HEK293 (cell line): ENCODE results near the gene PRAMEF9.
"Not testable (repeated sequence)": the region's sequence is repeated elsewhere in the genome, so short reads cannot be mapped to it uniquely, and the experiment has no call there.

Experiments used
- YY1 ChIP-seq: fragments of 450-650 bp; formaldehyde crosslinking; IDR thresholded peaks from 2 replicates; pipeline ENCODE4 v1.5.1; 2018; ENCODE audit warnings: missing biosample characterization, missing genetic modification characterization
- ZBTB21 ChIP-seq: fragments of 450-650 bp; formaldehyde crosslinking; IDR thresholded peaks from 2 replicates; pipeline ENCODE4 v1.5.1; 2017; ENCODE audit warnings: missing biosample characterization, missing genetic modification characterization
- ZNF221 ChIP-seq: fragments of 450-650 bp; formaldehyde crosslinking; IDR thresholded peaks from 2 replicates; pipeline ENCODE4 v1.5.1; 2017; ENCODE audit warnings: missing biosample characterization, missing genetic modification characterization, borderline replicate concordance
- ZNF239 ChIP-seq: fragments of 450-650 bp; formaldehyde crosslinking; IDR thresholded peaks from 2 replicates; pipeline ENCODE4 v1.5.1; 2016; ENCODE audit warnings: missing biosample characterization, missing genetic modification characterization
- ZNF274 ChIP-seq, 2 experiments: fragments of 200-500 bp in 1 of 2; fragments of 450-650 bp in 1 of 2; sonication (Bioruptor generic) in 1 of 2; formaldehyde crosslinking in 1 of 2; IDR thresholded peaks; 2 replicates each; pipeline versions ENCODE4 v1.5.1 to v1.6.1; 2014 to 2016; ENCODE audit warnings: borderline replicate concordance in 1 of 2, inconsistent platforms in 1 of 2, low read length in 1 of 2, missing biosample characterization in 1 of 2, missing genetic modification characterization in 1 of 2
- ZNF510 ChIP-seq: fragments of 450-650 bp; formaldehyde crosslinking; IDR thresholded peaks from 2 replicates; pipeline ENCODE4 v1.5.1; 2018; ENCODE audit warnings: mild to moderate bottlenecking, missing genetic modification characterization, missing biosample characterization; ENCODE audit not compliant: insufficient replicate concordance
- ZNF580 ChIP-seq: fragments of 450-650 bp; formaldehyde crosslinking; IDR thresholded peaks from 2 replicates; pipeline ENCODE4 v1.5.1; 2016; ENCODE audit warnings: missing biosample characterization, missing genetic modification characterization
- ZNF670 ChIP-seq: fragments of 450-650 bp; formaldehyde crosslinking; IDR thresholded peaks from 2 replicates; pipeline ENCODE4 v1.5.1; 2016; ENCODE audit warnings: missing biosample characterization, missing genetic modification characterization, low read depth
- ZNF776 ChIP-seq: fragments of 450-650 bp; formaldehyde crosslinking; IDR thresholded peaks from 2 replicates; pipeline ENCODE4 v1.5.0; 2017; ENCODE audit warnings: missing biosample characterization, missing genetic modification characterization, borderline replicate concordance
- TF ChIP-seq, protein P1 (sequence below): fragments of 450-650 bp; formaldehyde crosslinking; IDR thresholded peaks from 2 replicates; pipeline ENCODE4 v1.5.1; 2016; ENCODE audit warnings: missing biosample characterization, missing genetic modification characterization
- TF ChIP-seq, protein P2 (sequence below): fragments of 450-650 bp; formaldehyde crosslinking; IDR thresholded peaks from 2 replicates; pipeline ENCODE4 v1.5.1; 2016; ENCODE audit warnings: missing biosample characterization, missing genetic modification characterization

GRCh38 chr1:13201309-13201708 is 29.7 kb downstream of the PRAMEF9 start, which contains the start of gene PRAMEF13:
- TF ChIP-seq ZNF239 (tag by site-specific recombination); ZBTB21; ZNF221 (tag by site-specific recombination); YY1; ZNF580 (tag by site-specific recombination); ZNF670 (tag by site-specific recombination); ZNF776; ZNF510 (tag by site-specific recombination); ZNF274 (IDR thresholded peaks at IDR 0.05; ENCODE audit: low read length); ZNF274 (tag by site-specific recombination; IDR thresholded peaks at IDR 0.05; ENCODE audit: borderline replicate concordance): not testable (repeated sequence)
- TF ChIP-seq, protein P1, sequence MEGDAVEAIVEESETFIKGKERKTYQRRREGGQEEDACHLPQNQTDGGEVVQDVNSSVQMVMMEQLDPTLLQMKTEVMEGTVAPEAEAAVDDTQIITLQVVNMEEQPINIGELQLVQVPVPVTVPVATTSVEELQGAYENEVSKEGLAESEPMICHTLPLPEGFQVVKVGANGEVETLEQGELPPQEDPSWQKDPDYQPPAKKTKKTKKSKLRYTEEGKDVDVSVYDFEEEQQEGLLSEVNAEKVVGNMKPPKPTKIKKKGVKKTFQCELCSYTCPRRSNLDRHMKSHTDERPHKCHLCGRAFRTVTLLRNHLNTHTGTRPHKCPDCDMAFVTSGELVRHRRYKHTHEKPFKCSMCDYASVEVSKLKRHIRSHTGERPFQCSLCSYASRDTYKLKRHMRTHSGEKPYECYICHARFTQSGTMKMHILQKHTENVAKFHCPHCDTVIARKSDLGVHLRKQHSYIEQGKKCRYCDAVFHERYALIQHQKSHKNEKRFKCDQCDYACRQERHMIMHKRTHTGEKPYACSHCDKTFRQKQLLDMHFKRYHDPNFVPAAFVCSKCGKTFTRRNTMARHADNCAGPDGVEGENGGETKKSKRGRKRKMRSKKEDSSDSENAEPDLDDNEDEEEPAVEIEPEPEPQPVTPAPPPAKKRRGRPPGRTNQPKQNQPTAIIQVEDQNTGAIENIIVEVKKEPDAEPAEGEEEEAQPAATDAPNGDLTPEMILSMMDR (tag by site-specific recombination), result not testable (repeated sequence)
- TF ChIP-seq, protein P2, sequence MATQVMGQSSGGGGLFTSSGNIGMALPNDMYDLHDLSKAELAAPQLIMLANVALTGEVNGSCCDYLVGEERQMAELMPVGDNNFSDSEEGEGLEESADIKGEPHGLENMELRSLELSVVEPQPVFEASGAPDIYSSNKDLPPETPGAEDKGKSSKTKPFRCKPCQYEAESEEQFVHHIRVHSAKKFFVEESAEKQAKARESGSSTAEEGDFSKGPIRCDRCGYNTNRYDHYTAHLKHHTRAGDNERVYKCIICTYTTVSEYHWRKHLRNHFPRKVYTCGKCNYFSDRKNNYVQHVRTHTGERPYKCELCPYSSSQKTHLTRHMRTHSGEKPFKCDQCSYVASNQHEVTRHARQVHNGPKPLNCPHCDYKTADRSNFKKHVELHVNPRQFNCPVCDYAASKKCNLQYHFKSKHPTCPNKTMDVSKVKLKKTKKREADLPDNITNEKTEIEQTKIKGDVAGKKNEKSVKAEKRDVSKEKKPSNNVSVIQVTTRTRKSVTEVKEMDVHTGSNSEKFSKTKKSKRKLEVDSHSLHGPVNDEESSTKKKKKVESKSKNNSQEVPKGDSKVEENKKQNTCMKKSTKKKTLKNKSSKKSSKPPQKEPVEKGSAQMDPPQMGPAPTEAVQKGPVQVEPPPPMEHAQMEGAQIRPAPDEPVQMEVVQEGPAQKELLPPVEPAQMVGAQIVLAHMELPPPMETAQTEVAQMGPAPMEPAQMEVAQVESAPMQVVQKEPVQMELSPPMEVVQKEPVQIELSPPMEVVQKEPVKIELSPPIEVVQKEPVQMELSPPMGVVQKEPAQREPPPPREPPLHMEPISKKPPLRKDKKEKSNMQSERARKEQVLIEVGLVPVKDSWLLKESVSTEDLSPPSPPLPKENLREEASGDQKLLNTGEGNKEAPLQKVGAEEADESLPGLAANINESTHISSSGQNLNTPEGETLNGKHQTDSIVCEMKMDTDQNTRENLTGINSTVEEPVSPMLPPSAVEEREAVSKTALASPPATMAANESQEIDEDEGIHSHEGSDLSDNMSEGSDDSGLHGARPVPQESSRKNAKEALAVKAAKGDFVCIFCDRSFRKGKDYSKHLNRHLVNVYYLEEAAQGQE (tag by site-specific recombination), result not testable (repeated sequence)
